ENCODE results near the gene SURF2. TPM values are rescaled to one million over a fixed set of nuclear protein-coding genes. Genes with fewer than 3 reads are reported as not detected.

Gene SURF2
- total and polyA plus RNA-seq, 2 donors (not counting 3 experiments of a cell fraction or from before 2014, with no cell fraction given), result 10.6 to 14.2 TPM

- dilution Hi-C loops (cut with MboI; ENCODE audit: extremely low pct_ligation_motif_present, low sequenced_read_pairs) (no loop called here), intact Hi-C loops (cut with micrococcal nuclease) (no loop called here)
- Histone ChIP-seq H4K20me1 (replicated peaks; ENCODE audit: control insufficient read depth, extremely low read depth, insufficient read depth, low read length) (no peaks in the 10 kb centered on the region), H3K9me1 (replicated peaks; ENCODE audit: control insufficient read depth, extremely low read depth, insufficient read depth, low read length) (no peaks in the 10 kb centered on the region), H2AFZ (ENCODE audit: low read depth, low read length) (no peak overlapping the region), H3K27ac (ENCODE audit: insufficient read depth, low read depth, low read length) (no peak overlapping the region), H3K4me2 (ENCODE audit: insufficient read depth, low read length) (no peak overlapping the region), H3K4me3 (replicated peaks in 1 of 3; ENCODE audit: insufficient read depth in 1 of 3, low read depth in 1 of 3, low read length in 3 of 3) (no peak overlapping the region), H3K4me1 (ENCODE audit: control insufficient read depth, extremely low read depth, insufficient read depth, low read length) (peaks cover 4% of the 10 kb centered on the region), H3K9ac (replicated peaks; ENCODE audit: extremely low read depth, insufficient read depth, low read length) (no peak overlapping the region), H3K9me3 (replicated peaks; ENCODE audit: control insufficient read depth, insufficient read depth, low read length) (no peaks in the 10 kb centered on the region), H3K79me2 (ENCODE audit: control insufficient read depth, insufficient read depth, low read length) (peaks cover 4% of the 10 kb centered on the region), H3K27me3 (ENCODE audit: control insufficient read depth in 2 of 2, insufficient read depth in 2 of 2, low read length in 2 of 2) (no peaks in the 10 kb centered on the region), H3K36me3 (ENCODE audit: control insufficient read depth in 2 of 2, extremely low read depth in 1 of 2, insufficient read depth in 2 of 2, low read length in 2 of 2) (peaks cover 5 to 45% of the 10 kb centered on the region in 2 experiments)
- FAIRE-seq, result no peak
- POLR2A ChIA-PET, result no interaction called here
- no peak for TF ChIP-seq MAX (IDR thresholded peaks at IDR 0.05; ENCODE audit: insufficient read depth, insufficient read length)
- no peak for TF ChIP-seq MYC (IDR thresholded peaks at IDR 0.05; ENCODE audit: low read depth, low read length)
- no peak for TF ChIP-seq GATA2 (IDR thresholded peaks at IDR 0.05; ENCODE audit: insufficient read depth, insufficient read length, low read depth, low read length)
- no peak for TF ChIP-seq POLR2A (IDR thresholded peaks at IDR 0.05; ENCODE audit: low read depth, low read length)
- no peak for TF ChIP-seq FOS (IDR thresholded peaks at IDR 0.05; ENCODE audit: borderline replicate concordance, insufficient read depth, low read length)
- no peak for TF ChIP-seq JUN (IDR thresholded peaks at IDR 0.05; ENCODE audit: borderline replicate concordance, insufficient read depth, insufficient read length, low read depth)
- TF ChIP-seq POLR2AphosphoS5 (IDR thresholded peaks at IDR 0.05; ENCODE audit: insufficient read depth, low read depth, low read length), result no peak
- no peak for TF ChIP-seq CTCF (IDR thresholded peaks at IDR 0.05; ENCODE audit: extremely low read depth in 1 of 2, insufficient read depth in 1 of 2, low read depth in 1 of 2, low read length in 2 of 2)
- no peak for TF ChIP-seq EZH2 (IDR thresholded peaks at IDR 0.05; ENCODE audit: borderline replicate concordance, low read depth, low read length, severe bottlenecking)
- no peak for DNase-seq (ENCODE audit: low read depth, low spot score)
- CTCF ChIA-PET, result no interaction called here
- TSS peak; percentile 14 for BruUV-seq (replicated peaks)
Observed at GRCh38 chr9:133340916-133341315, 15.4 kb upstream of the SURF2 start.
